ENCODE data around the gene C4orf54.

- TF ChIP-seq CTCF (IDR thresholded peaks at IDR 0.05) (no peak), POLR2AphosphoS5 (IDR thresholded peaks at IDR 0.05) (no peak), POLR2A (IDR thresholded peaks at IDR 0.05) (no peak)
Observed at GRCh38 chr4:99665983-99666382, 8.4 kb upstream of the C4orf54 start.
